Breast epithelium (tissue), 3 donors: Measurements from ENCODE around the gene GSDMA.

Experiments
- POLR2AphosphoS5 ChIP-seq, 3 donors: sonication (generic); formaldehyde crosslinking; IDR thresholded peaks; one replicate each; pipeline ENCODE4 v1.6.1; 2017; ENCODE audit warnings: antibody characterized with exemption in 3 of 3
- TF ChIP-seq, protein P1 (sequence below), 3 donors: fragments of 450-650 bp; IDR thresholded peaks; one replicate each; pipeline ENCODE4 v1.5.1; 2016 to 2017; ENCODE audit warnings: antibody characterized with exemption in 3 of 3, mild to moderate bottlenecking in 3 of 3, moderate library complexity in 3 of 3

DNA sequence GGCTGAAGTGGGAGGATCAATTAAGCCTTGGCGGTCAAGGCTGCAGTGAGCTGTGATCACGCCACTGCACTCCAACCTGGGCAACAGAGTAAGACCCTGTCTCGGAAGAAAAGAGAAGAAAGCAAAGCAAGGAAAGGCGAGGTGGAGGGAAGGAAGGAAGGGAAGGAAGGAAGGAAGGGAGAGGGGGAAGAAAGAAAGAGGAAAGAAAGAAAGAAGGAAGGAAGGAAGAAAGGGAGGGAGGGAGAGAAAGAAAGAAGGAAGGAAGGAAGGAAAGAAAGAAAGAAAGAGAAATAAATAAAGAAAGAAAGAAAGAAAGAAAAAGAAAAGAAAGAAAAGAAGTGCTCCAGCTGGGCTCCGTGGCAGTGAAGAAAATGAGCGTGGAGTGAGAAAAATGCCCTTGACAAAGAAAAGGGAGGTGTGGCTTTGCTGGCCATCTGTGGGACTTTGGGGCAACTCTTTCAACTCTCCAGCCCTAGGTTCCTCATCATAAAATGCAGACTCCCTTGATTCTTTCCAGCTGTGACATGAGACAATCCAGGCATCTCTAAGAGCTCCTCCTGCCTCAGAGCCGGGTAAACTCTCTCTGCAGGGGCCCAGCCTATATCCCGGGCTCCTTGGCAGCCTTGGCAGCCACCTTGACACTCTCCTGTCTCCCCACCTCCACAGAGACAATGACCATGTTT lies 2.4 kb downstream of the GSDMA start:
- TF ChIP-seq, protein P1, sequence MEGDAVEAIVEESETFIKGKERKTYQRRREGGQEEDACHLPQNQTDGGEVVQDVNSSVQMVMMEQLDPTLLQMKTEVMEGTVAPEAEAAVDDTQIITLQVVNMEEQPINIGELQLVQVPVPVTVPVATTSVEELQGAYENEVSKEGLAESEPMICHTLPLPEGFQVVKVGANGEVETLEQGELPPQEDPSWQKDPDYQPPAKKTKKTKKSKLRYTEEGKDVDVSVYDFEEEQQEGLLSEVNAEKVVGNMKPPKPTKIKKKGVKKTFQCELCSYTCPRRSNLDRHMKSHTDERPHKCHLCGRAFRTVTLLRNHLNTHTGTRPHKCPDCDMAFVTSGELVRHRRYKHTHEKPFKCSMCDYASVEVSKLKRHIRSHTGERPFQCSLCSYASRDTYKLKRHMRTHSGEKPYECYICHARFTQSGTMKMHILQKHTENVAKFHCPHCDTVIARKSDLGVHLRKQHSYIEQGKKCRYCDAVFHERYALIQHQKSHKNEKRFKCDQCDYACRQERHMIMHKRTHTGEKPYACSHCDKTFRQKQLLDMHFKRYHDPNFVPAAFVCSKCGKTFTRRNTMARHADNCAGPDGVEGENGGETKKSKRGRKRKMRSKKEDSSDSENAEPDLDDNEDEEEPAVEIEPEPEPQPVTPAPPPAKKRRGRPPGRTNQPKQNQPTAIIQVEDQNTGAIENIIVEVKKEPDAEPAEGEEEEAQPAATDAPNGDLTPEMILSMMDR (IDR thresholded peaks at IDR 0.05) = no peak
- TF ChIP-seq POLR2AphosphoS5 (IDR thresholded peaks at IDR 0.05) = no peak
